SK-N-MC (cell line): ENCODE measurements around the gene GEMIN5.

Experiments
- EZH2 ChIP-seq: fragments of 200-600 bp; sonication (generic); IDR thresholded peaks from one replicate; pipeline ENCODE4 v1.6.1; 2017; ENCODE audit warnings: antibody characterized with exemption
- FOXP2 ChIP-seq: optimal IDR thresholded peaks from 2 replicates; pipeline ENCODE3; 2011; ENCODE audit warnings: mild to moderate bottlenecking, moderate library complexity; ENCODE audit not compliant: insufficient read depth; ENCODE audit errors: extremely low read length, control extremely low read depth
- POLR2AphosphoS5 ChIP-seq: IDR thresholded peaks from 2 replicates; pipeline ENCODE4 v1.6.1; 2012; ENCODE audit warnings: mild to moderate bottlenecking, low read depth, low read length, borderline replicate concordance

DNA sequence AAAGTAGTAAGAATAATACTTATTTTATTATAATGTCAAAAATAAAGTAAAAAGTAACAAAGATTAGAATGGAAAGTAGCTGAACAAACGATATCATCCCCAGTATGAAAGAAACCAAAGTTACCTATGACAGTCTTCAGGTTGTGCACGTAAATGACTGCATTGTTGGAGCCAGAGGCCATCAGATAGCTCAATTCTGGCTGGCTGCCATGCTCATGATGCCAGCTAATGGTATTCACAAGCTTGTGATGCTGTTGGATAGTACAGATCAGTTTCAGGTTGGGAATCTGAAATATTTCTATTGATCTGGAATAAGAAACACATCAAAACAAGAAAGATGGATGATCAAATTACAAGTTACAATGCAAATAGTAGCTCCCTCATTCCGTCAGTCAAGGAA is 21.1 kb downstream of the GEMIN5 start:
- TF ChIP-seq POLR2AphosphoS5 (no peak), EZH2 (no peak), FOXP2 (no peak)
